Vagina (tissue), 2 donors: ENCODE measurements around the gene INSR.

Experiments
- POLR2A ChIP-seq, 2 donors: fragments of 450-650 bp; IDR thresholded peaks; one replicate each; pipeline ENCODE4 v1.6.1; 2017; ENCODE audit warnings: antibody characterized with exemption in 2 of 2, mild to moderate bottlenecking in 2 of 2, moderate library complexity in 2 of 2
- POLR2AphosphoS5 ChIP-seq, 2 donors: sonication (generic); formaldehyde crosslinking; IDR thresholded peaks; one replicate each; pipeline ENCODE4 v1.9.0; 2017; ENCODE audit warnings: antibody characterized with exemption in 2 of 2, mild to moderate bottlenecking in 2 of 2, low read depth in 1 of 2; ENCODE audit not compliant: insufficient read depth in 1 of 2
- TF ChIP-seq, protein P1 (sequence below), 3 experiments: fragments of 450-650 bp in 2 of 3; fragments of 200-600 bp in 1 of 3; sonication (generic) in 1 of 3; IDR thresholded peaks; one replicate each; pipeline ENCODE4 v1.5.1; 2017 to 2019; ENCODE audit warnings: antibody characterized with exemption in 3 of 3, mild to moderate bottlenecking in 2 of 3, moderate library complexity in 2 of 3

DNA sequence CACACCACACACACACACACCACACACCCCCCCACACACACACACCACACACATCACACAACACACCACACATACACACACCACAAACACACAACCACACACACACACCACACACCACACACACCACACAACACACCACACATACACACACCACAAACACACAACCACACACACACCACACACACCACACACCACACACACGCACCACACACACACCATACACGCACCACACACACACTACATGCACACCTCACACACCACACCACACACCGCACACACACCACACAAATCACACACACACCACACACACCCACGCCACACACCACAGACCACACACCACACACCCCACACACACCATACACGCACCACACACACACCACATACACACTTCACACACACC, 141.2 kb downstream of the INSR start:
- TF ChIP-seq, protein P1, sequence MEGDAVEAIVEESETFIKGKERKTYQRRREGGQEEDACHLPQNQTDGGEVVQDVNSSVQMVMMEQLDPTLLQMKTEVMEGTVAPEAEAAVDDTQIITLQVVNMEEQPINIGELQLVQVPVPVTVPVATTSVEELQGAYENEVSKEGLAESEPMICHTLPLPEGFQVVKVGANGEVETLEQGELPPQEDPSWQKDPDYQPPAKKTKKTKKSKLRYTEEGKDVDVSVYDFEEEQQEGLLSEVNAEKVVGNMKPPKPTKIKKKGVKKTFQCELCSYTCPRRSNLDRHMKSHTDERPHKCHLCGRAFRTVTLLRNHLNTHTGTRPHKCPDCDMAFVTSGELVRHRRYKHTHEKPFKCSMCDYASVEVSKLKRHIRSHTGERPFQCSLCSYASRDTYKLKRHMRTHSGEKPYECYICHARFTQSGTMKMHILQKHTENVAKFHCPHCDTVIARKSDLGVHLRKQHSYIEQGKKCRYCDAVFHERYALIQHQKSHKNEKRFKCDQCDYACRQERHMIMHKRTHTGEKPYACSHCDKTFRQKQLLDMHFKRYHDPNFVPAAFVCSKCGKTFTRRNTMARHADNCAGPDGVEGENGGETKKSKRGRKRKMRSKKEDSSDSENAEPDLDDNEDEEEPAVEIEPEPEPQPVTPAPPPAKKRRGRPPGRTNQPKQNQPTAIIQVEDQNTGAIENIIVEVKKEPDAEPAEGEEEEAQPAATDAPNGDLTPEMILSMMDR (IDR thresholded peaks at IDR 0.05): no peak
- no peak for TF ChIP-seq POLR2AphosphoS5 (IDR thresholded peaks at IDR 0.05; ENCODE audit: insufficient read depth in 1 of 2, low read depth in 1 of 2)
- TF ChIP-seq POLR2A (IDR thresholded peaks at IDR 0.05): no peak
